HEK293 (cell line): ENCODE data around the gene PAK5.

Source experiments
- CTCF ChIA-PET: fragments of 350-600 bp; formaldehyde crosslinking; extraction: SDS; loops from one replicate; lab custom pipeline; 2021; ENCODE audit warnings: antibody characterized with exemption; lab: Yijun Ruan, JAX
- POLR2A ChIA-PET: fragments of 300-600 bp; formaldehyde crosslinking; extraction: SDS; loops from one replicate; lab custom pipeline; 2020; ENCODE audit warnings: antibody characterized with exemption, inconsistent platforms; lab: Yijun Ruan, JAX
- H3K27ac ChIP-seq: fragments of 200-500 bp; sonication (Bioruptor generic); 2 replicates; pipeline ENCODE4 v1.5.1; 2014; ENCODE audit warnings: low read depth, low read length, control low read depth, inconsistent platforms; ENCODE audit errors: extremely low read depth
- H3K36me3 ChIP-seq, 2 experiments: fragments of 200-500 bp in 1 of 2; sonication (Bioruptor generic) in 1 of 2; 1 replicate in 1 of 2; 2 replicates in 1 of 2; pipeline ENCODE4 v1.5.1; 2014 to 2017; ENCODE audit warnings: inconsistent platforms in 2 of 2, low read length in 2 of 2; ENCODE audit not compliant: control insufficient read depth in 2 of 2, insufficient read depth in 1 of 2
- H3K4me1 ChIP-seq: fragments of 200-500 bp; sonication (Bioruptor generic); 2 replicates; pipeline ENCODE4 v1.5.1; 2014; ENCODE audit warnings: mild to moderate bottlenecking, low read length, inconsistent platforms; ENCODE audit not compliant: control insufficient read depth, insufficient read depth
- H3K4me3 ChIP-seq: 2 replicates; pipeline ENCODE4 v1.5.1; 2011; ENCODE audit warnings: low read depth, mild to moderate bottlenecking, control low read depth, low read length, moderate library complexity
- H3K9me3 ChIP-seq: fragments of 200-500 bp; sonication (Bioruptor generic); 2 replicates; pipeline ENCODE4 v1.5.1; 2014; ENCODE audit warnings: low read depth, low read length, inconsistent platforms; ENCODE audit not compliant: control insufficient read depth, insufficient read depth
- BCL11B ChIP-seq: fragments of 450-650 bp; formaldehyde crosslinking; IDR thresholded peaks from 2 replicates; pipeline ENCODE4 v1.5.1; 2016; ENCODE audit warnings: low read depth, missing biosample characterization, missing genetic modification characterization
- GLI4 ChIP-seq: fragments of 450-650 bp; formaldehyde crosslinking; IDR thresholded peaks from 2 replicates; pipeline ENCODE4 v1.5.1; 2016; ENCODE audit warnings: missing biosample characterization, missing genetic modification characterization
- IKZF3 ChIP-seq: fragments of 450-650 bp; IDR thresholded peaks from 2 replicates; pipeline ENCODE4 v1.5.0; 2018; ENCODE audit warnings: missing biosample characterization, mild to moderate bottlenecking, missing genetic modification characterization, moderate library complexity
- KLF8 ChIP-seq: fragments of 450-650 bp; formaldehyde crosslinking; IDR thresholded peaks from 2 replicates; pipeline ENCODE4 v1.5.1; 2016; ENCODE audit warnings: missing biosample characterization, missing genetic modification characterization
- OVOL3 ChIP-seq: fragments of 450-650 bp; formaldehyde crosslinking; IDR thresholded peaks from 2 replicates; pipeline ENCODE4 v1.5.1; 2016; ENCODE audit warnings: missing biosample characterization, missing genetic modification characterization
- YY2 ChIP-seq: fragments of 450-650 bp; formaldehyde crosslinking; IDR thresholded peaks from 2 replicates; pipeline ENCODE4 v1.5.1; 2016; ENCODE audit warnings: missing biosample characterization, missing genetic modification characterization
- ZFP41 ChIP-seq: fragments of 450-650 bp; formaldehyde crosslinking; IDR thresholded peaks from 2 replicates; pipeline ENCODE4 v1.5.1; 2016; ENCODE audit warnings: missing biosample characterization, missing genetic modification characterization, borderline replicate concordance
- ZFP69B ChIP-seq: fragments of 450-650 bp; formaldehyde crosslinking; IDR thresholded peaks from 2 replicates; pipeline ENCODE4 v1.5.1; 2016; ENCODE audit warnings: missing biosample characterization, missing genetic modification characterization
- ZNF138 ChIP-seq: fragments of 450-650 bp; formaldehyde crosslinking; IDR thresholded peaks from 2 replicates; pipeline ENCODE4 v1.5.1; 2016; ENCODE audit warnings: missing biosample characterization, missing genetic modification characterization, borderline replicate concordance
- ZNF211 ChIP-seq: fragments of 450-650 bp; formaldehyde crosslinking; IDR thresholded peaks from 2 replicates; pipeline ENCODE4 v1.5.1; 2016; ENCODE audit warnings: low read depth, missing biosample characterization, missing genetic modification characterization
- ZNF214 ChIP-seq: fragments of 450-650 bp; formaldehyde crosslinking; IDR thresholded peaks from 2 replicates; pipeline ENCODE4 v1.5.1; 2017; ENCODE audit warnings: missing biosample characterization, mild to moderate bottlenecking, missing genetic modification characterization, borderline replicate concordance
- ZNF223 ChIP-seq: fragments of 450-650 bp; formaldehyde crosslinking; IDR thresholded peaks from 2 replicates; pipeline ENCODE4 v1.5.1; 2016; ENCODE audit warnings: missing biosample characterization, missing genetic modification characterization
- ZNF391 ChIP-seq: fragments of 450-650 bp; formaldehyde crosslinking; IDR thresholded peaks from 2 replicates; pipeline ENCODE4 v1.5.1; 2016; ENCODE audit warnings: low read depth, missing biosample characterization, missing genetic modification characterization, borderline replicate concordance
- ZNF513 ChIP-seq: fragments of 450-650 bp; IDR thresholded peaks from 2 replicates; pipeline ENCODE4 v1.5.1; 2018; ENCODE audit warnings: missing biosample characterization, missing genetic modification characterization
- ZNF558 ChIP-seq: fragments of 450-650 bp; formaldehyde crosslinking; IDR thresholded peaks from 2 replicates; pipeline ENCODE4 v1.5.1; 2016; ENCODE audit warnings: missing biosample characterization, missing genetic modification characterization
- ZNF596 ChIP-seq: fragments of 450-650 bp; IDR thresholded peaks from 2 replicates; pipeline ENCODE4 v1.5.0; 2018; ENCODE audit warnings: missing biosample characterization, mild to moderate bottlenecking, missing genetic modification characterization, moderate library complexity
- TF ChIP-seq, protein P1 (sequence below): fragments of 450-650 bp; formaldehyde crosslinking; IDR thresholded peaks from 2 replicates; pipeline ENCODE4 v1.5.1; 2016; ENCODE audit warnings: missing biosample characterization, missing genetic modification characterization, borderline replicate concordance
- TF ChIP-seq, protein P2 (sequence below): fragments of 450-650 bp; formaldehyde crosslinking; IDR thresholded peaks from 2 replicates; pipeline ENCODE4 v1.5.1; 2016; ENCODE audit warnings: missing biosample characterization, missing genetic modification characterization, low read depth
- TF ChIP-seq, protein P3 (sequence below): fragments of 450-650 bp; formaldehyde crosslinking; IDR thresholded peaks from 2 replicates; pipeline ENCODE4 v1.5.1; 2017; ENCODE audit warnings: missing biosample characterization, missing genetic modification characterization
- TF ChIP-seq, protein P4 (sequence below): fragments of 450-650 bp; formaldehyde crosslinking; IDR thresholded peaks from 2 replicates; pipeline ENCODE4 v1.5.1; 2016; ENCODE audit warnings: missing biosample characterization, missing genetic modification characterization

PAK5 gene

DNA sequence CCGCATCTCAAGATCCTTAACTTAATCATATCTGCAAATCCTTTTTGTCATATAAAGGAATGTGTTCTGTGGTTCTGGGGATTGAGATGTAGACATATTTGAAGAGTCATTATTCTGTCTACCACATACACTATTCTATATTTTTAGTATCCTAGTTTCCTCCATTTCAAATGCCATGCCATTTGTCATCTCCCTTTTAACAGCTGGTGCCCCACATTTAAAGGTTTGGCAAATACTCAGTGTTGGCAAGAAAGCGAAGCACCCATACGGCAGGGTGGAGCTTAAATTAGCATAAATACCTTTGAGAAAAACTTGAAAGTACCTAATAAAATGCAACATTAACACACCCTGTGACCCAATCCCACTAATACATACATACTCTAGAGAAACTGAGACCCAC, 31.7 kb downstream of the PAK5 start:
- Histone ChIP-seq H3K4me1 (no peaks in the 10 kb centered on the region), H3K36me3 (no peaks in the 10 kb centered on the region), H3K27ac (no peak overlapping the region), H3K4me3 (no peak overlapping the region), H3K9me3 (no peaks in the 10 kb centered on the region)
- ChIA-PET CTCF (no interaction called here), POLR2A (no interaction called here)
- TF ChIP-seq YY2 (tag by site-specific recombination) = no peak
- no peak for TF ChIP-seq ZNF138 (tag by site-specific recombination)
- TF ChIP-seq IKZF3 = no peak
- TF ChIP-seq, protein P1, sequence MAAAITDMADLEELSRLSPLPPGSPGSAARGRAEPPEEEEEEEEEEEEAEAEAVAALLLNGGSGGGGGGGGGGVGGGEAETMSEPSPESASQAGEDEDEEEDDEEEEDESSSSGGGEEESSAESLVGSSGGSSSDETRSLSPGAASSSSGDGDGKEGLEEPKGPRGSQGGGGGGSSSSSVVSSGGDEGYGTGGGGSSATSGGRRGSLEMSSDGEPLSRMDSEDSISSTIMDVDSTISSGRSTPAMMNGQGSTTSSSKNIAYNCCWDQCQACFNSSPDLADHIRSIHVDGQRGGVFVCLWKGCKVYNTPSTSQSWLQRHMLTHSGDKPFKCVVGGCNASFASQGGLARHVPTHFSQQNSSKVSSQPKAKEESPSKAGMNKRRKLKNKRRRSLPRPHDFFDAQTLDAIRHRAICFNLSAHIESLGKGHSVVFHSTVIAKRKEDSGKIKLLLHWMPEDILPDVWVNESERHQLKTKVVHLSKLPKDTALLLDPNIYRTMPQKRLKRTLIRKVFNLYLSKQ (tag by site-specific recombination) = no peak
- TF ChIP-seq ZNF513 (tag by site-specific recombination) = no peak
- no peak for TF ChIP-seq ZNF223 (tag by site-specific recombination)
- TF ChIP-seq ZFP41 (tag by site-specific recombination) = no peak
- TF ChIP-seq KLF8 (tag by site-specific recombination) = no peak
- TF ChIP-seq, protein P2, sequence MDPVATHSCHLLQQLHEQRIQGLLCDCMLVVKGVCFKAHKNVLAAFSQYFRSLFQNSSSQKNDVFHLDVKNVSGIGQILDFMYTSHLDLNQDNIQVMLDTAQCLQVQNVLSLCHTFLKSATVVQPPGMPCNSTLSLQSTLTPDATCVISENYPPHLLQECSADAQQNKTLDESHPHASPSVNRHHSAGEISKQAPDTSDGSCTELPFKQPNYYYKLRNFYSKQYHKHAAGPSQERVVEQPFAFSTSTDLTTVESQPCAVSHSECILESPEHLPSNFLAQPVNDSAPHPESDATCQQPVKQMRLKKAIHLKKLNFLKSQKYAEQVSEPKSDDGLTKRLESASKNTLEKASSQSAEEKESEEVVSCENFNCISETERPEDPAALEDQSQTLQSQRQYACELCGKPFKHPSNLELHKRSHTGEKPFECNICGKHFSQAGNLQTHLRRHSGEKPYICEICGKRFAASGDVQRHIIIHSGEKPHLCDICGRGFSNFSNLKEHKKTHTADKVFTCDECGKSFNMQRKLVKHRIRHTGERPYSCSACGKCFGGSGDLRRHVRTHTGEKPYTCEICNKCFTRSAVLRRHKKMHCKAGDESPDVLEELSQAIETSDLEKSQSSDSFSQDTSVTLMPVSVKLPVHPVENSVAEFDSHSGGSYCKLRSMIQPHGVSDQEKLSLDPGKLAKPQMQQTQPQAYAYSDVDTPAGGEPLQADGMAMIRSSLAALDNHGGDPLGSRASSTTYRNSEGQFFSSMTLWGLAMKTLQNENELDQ (tag by site-specific recombination) = no peak
- TF ChIP-seq, protein P3, sequence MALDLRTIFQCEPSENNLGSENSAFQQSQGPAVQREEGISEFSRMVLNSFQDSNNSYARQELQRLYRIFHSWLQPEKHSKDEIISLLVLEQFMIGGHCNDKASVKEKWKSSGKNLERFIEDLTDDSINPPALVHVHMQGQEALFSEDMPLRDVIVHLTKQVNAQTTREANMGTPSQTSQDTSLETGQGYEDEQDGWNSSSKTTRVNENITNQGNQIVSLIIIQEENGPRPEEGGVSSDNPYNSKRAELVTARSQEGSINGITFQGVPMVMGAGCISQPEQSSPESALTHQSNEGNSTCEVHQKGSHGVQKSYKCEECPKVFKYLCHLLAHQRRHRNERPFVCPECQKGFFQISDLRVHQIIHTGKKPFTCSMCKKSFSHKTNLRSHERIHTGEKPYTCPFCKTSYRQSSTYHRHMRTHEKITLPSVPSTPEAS (tag by site-specific recombination) = no peak
- no peak for TF ChIP-seq ZNF596 (tag by site-specific recombination)
- TF ChIP-seq, protein P4, sequence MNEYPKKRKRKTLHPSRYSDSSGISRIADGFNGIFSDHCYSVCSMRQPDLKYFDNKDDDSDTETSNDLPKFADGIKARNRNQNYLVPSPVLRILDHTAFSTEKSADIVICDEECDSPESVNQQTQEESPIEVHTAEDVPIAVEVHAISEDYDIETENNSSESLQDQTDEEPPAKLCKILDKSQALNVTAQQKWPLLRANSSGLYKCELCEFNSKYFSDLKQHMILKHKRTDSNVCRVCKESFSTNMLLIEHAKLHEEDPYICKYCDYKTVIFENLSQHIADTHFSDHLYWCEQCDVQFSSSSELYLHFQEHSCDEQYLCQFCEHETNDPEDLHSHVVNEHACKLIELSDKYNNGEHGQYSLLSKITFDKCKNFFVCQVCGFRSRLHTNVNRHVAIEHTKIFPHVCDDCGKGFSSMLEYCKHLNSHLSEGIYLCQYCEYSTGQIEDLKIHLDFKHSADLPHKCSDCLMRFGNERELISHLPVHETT (tag by site-specific recombination) = no peak
- no peak for TF ChIP-seq ZFP69B (tag by site-specific recombination)
- no peak for TF ChIP-seq BCL11B (tag by site-specific recombination)
- TF ChIP-seq ZNF558 (tag by site-specific recombination) = no peak
- TF ChIP-seq ZNF211 (tag by site-specific recombination) = no peak
- TF ChIP-seq ZNF214 = no peak
- TF ChIP-seq OVOL3 (tag by site-specific recombination) = no peak
- TF ChIP-seq ZNF391 (tag by site-specific recombination) = no peak
- TF ChIP-seq GLI4 (tag by site-specific recombination) = no peak
